Thyroid gland (tissue), 4 donors: ENCODE results near the gene PILRA. TPM values are rescaled to one million over a fixed set of nuclear protein-coding genes. Genes with fewer than 3 reads are reported as not detected.

Experiments
- DNase-seq, 2 donors: peaks; one replicate each; pipeline ENCODE4 v3.0.0-alpha.2; 2019
- H3K27ac ChIP-seq, 3 donors: fragments of 200-600 bp; sonication (generic); 1 replicate in 2 of 3; 2 replicates in 1 of 3; pipeline ENCODE4 v1.5.1; 2016 to 2019; ENCODE audit warnings: mild to moderate bottlenecking in 1 of 3, moderate library complexity in 1 of 3
- H3K27me3 ChIP-seq: fragments of 200-600 bp; sonication (generic); one replicate; pipeline ENCODE4 v1.5.1; 2019
- H3K36me3 ChIP-seq, 2 donors: fragments of 200-600 bp; sonication (generic); one replicate each; pipeline ENCODE4 v1.5.1; 2016 to 2019
- H3K4me1 ChIP-seq, 2 donors: fragments of 200-600 bp; sonication (generic); one replicate each; pipeline ENCODE4 v1.5.1; 2017 to 2019
- H3K4me3 ChIP-seq, 3 donors: fragments of 200-600 bp; sonication (generic); replicated peaks in 1 of 3; 1 replicate in 2 of 3; 2 replicates in 1 of 3; pipeline ENCODE4 v1.5.1; 2016; ENCODE audit warnings: mild to moderate bottlenecking in 1 of 3
- H3K9me3 ChIP-seq: fragments of 200-600 bp; sonication (generic); one replicate; pipeline ENCODE4 v1.5.1; 2017
- POLR2A ChIP-seq, 2 donors: fragments of 450-650 bp; IDR thresholded peaks; one replicate each; pipeline ENCODE4 v1.6.1; 2017; ENCODE audit warnings: antibody characterized with exemption in 2 of 2, mild to moderate bottlenecking in 2 of 2, moderate library complexity in 1 of 2
- WGBS, 2 donors: methylation state at CpG; one replicate each; pipeline ENCODE4 v1.1.5; 2017; 5-methylcytosine and 5-hydroxymethylcytosine counted together
- intact Hi-C: fragments of 100-400 bp; cut with DNase I; formaldehyde crosslinking; loops from one replicate; pipeline ENCODE4 v1.15.1; 2023
- total RNA-seq, 4 donors: library from RNA; depleted of rRNA; stranded (reverse); fragments of >200 nt; gene quantifications; one replicate each; pipeline ENCODE4 v1.2.3, GENCODE V29; 2016
- TF ChIP-seq, protein P1 (sequence below), 6 experiments: fragments of 200-600 bp in 3 of 6; fragments of 450-650 bp in 3 of 6; sonication (generic) in 3 of 6; IDR thresholded peaks; one replicate each; pipeline ENCODE4 v1.5.1; 2016 to 2019; ENCODE audit warnings: antibody characterized with exemption in 6 of 6, mild to moderate bottlenecking in 2 of 6, inconsistent platforms in 1 of 6, moderate library complexity in 1 of 6

Gene PILRA
- total RNA-seq, 4 donors from 2014 or later, result 2.4 to 6.4 (median 4.4) TPM

DNA sequence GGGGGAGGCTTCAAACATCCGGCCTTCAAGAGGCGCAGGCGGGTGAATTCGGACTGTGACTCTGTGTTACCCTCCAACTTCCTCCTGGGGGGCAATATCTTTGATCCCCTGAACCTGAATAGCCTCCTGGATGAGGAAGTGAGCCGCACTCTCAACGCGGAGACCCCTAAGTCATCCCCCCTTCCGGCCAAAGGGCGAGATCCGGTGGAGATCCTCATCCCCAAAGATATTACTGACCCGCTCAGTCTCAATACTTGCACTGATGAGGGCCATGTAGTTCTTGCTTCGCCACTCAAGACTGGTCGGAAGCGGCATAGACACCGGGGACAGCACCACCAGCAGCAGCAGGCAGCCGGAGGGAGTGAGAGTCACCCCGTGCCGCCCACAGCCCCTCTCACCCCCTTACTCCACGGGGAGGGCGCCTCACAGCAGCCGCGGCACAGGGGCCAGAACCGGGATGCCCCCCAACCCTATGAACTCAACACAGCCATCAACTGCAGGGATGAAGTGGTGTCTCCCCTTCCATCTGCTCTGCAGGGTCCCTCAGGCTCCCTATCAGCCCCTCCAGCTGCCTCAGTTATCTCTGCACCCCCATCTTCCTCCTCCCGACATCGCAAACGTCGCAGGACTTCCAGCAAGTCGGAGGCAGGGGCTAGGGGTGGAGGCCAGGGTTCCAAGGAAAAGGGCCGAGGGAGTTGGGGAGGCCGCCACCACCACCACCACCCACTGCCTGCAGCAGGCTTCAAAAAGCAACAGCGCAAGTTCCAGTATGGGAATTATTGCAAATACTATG lies 57.4 kb downstream of the PILRA start:
- peak; percentile 47 to 49 for DNase-seq
- 19% methylated on average over 24 to 27 of the region's 31 CpGs for WGBS, 2 donors

DNA sequence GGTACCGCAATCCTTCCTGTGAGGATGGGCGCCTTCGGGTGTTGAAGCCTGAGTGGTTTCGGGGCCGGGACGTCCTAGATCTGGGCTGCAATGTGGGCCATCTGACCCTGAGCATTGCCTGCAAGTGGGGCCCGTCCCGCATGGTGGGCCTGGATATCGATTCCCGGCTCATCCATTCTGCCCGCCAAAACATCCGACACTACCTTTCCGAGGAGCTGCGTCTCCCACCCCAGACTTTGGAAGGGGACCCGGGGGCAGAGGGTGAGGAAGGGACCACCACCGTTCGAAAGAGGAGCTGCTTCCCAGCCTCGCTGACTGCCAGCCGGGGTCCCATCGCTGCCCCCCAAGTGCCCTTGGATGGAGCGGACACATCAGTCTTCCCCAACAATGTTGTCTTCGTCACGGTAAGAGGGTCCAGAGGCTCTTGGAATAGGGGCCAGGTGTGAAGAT lies 58.0 kb downstream of the PILRA start:
- no peaks in the 10 kb centered on the region for H3K27me3 ChIP-seq
- no peak for TF ChIP-seq POLR2A (IDR thresholded peaks at IDR 0.05)
- TF ChIP-seq, protein P1, sequence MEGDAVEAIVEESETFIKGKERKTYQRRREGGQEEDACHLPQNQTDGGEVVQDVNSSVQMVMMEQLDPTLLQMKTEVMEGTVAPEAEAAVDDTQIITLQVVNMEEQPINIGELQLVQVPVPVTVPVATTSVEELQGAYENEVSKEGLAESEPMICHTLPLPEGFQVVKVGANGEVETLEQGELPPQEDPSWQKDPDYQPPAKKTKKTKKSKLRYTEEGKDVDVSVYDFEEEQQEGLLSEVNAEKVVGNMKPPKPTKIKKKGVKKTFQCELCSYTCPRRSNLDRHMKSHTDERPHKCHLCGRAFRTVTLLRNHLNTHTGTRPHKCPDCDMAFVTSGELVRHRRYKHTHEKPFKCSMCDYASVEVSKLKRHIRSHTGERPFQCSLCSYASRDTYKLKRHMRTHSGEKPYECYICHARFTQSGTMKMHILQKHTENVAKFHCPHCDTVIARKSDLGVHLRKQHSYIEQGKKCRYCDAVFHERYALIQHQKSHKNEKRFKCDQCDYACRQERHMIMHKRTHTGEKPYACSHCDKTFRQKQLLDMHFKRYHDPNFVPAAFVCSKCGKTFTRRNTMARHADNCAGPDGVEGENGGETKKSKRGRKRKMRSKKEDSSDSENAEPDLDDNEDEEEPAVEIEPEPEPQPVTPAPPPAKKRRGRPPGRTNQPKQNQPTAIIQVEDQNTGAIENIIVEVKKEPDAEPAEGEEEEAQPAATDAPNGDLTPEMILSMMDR (IDR thresholded peaks at IDR 0.05), result no peak
- peaks cover 17 to 20% of the 10 kb centered on the region in 2 donors for H3K36me3 ChIP-seq
- no peak overlapping the region for H3K4me3 ChIP-seq
- peak overlapping the region; percentile 5 to 99 (median 99) for H3K27ac ChIP-seq
- peaks cover 39 to 57% of the 10 kb centered on the region in 2 donors for H3K4me1 ChIP-seq
- 80 to 81% methylated on average over 17 to 20 of the region's 23 CpGs for WGBS, 2 donors
- DNase-seq, result no peak
- intact Hi-C loops, result no loop called here
- no peaks in the 10 kb centered on the region for H3K9me3 ChIP-seq

More for the DNA sequence above, 57.4 kb downstream of the PILRA start:
- H3K4me1 ChIP-seq, result peaks cover 39 to 57% of the 10 kb centered on the region in 2 donors
- H3K27me3 ChIP-seq, result no peaks in the 10 kb centered on the region
- H3K27ac ChIP-seq, result peak overlapping the region; percentile 99 to 100 (median 99)
- no peak for TF ChIP-seq POLR2A (IDR thresholded peaks at IDR 0.05)
- TF ChIP-seq, protein P1 (IDR thresholded peaks at IDR 0.05), result no peak
- peak overlapping the region; percentile 36 to 89 (median 88) for H3K4me3 ChIP-seq
- no peaks in the 10 kb centered on the region for H3K9me3 ChIP-seq
- H3K36me3 ChIP-seq, result peaks cover 17 to 20% of the 10 kb centered on the region in 2 donors
- intact Hi-C loops, result no loop called here

DNA sequence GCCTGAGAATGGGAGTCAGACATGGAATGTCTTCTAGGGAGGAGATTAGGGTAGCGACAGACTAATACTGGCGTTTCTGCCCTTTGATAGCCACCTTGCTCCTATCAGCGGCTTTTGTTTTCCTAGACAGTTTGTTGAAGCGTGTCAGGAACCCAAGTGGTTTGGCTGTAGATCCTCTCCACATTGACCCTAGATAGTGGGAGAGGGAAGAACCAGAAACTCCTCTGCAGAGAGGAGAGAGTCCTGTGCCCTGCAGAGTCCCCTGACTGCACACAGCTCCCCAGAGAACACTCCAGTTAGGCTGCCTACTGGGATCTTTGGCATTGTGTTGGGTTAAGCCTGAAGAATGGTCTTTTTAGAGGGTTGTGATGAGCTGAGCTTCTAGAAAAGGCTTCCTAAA lies 58.8 kb downstream of the PILRA start:
- Histone ChIP-seq H3K4me3 (no peak overlapping the region), H3K9me3 (no peaks in the 10 kb centered on the region), H3K27ac (peak overlapping the region; percentile 9 to 99 (median 99)), H3K4me1 (peaks cover 39 to 61% of the 10 kb centered on the region in 2 donors), H3K36me3 (peaks cover 17 to 20% of the 10 kb centered on the region in 2 donors), H3K27me3 (no peaks in the 10 kb centered on the region)
- TF ChIP-seq, protein P1 (IDR thresholded peaks at IDR 0.05), result no peak
- peak in 1 of 2 donors; percentile 55 for TF ChIP-seq POLR2A (IDR thresholded peaks at IDR 0.05)
- intact Hi-C loops, result no loop called here
- peak; percentile 64 for DNase-seq
- WGBS, 2 donors, result 46 to 48% methylated on average over 3 to 4 of the region's 4 CpGs

DNA sequence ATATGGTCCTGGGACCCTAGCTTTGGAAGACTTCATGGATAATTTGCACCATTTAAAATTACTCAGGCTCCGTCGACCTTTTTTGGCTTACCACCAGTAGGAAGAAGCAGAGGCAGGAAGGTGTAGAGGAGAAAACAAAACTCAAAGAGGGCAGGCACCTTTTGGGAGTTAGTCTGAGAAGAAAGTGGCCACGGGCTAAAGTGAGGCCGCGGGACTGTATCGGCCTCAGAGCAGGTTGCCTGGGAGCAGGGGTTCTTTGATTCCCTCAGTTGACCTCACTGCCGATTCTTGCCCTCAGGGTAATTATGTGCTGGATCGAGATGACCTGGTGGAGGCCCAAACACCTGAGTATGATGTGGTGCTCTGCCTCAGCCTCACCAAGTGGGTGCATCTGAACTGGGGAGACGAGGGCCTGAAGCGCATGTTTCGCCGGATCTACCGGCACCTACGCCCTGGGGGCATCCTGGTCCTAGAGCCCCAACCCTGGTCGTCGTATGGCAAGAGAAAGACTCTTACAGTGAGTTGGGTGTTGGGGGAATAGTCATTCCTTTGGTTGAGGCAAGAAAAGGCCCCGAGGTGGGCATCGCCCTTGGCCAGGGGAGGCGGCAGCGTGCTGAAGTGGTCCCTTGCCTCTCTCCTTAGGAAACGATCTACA lies 59.5 kb downstream of the PILRA start:
- Histone ChIP-seq H3K36me3 (peaks cover 17 to 20% of the 10 kb centered on the region in 2 donors), H3K4me1 (peaks cover 38 to 61% of the 10 kb centered on the region in 2 donors), H3K4me3 (no peak overlapping the region), H3K27me3 (no peaks in the 10 kb centered on the region), H3K27ac (peak overlapping the region; percentile 9 to 99 (median 77)), H3K9me3 (no peaks in the 10 kb centered on the region)
- WGBS, 2 donors, result 74 to 78% methylated on average over 18 to 21 of the region's 21 CpGs
- intact Hi-C loops, result no loop called here
- no peak for DNase-seq
- TF ChIP-seq, protein P1 (IDR thresholded peaks at IDR 0.05), result no peak
- no peak for TF ChIP-seq POLR2A (IDR thresholded peaks at IDR 0.05)

DNA sequence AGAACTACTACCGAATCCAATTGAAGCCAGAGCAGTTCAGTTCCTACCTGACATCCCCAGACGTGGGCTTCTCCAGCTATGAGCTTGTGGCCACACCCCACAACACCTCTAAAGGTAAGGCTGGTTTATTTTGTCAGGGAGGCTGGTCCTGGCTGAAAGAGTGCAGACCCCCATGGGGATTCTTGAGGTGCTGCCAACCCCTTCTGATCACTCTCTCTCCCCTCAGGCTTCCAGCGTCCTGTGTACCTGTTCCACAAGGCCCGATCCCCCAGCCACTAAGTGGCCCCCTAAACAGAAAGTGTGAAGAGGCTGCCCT lies 59.9 kb downstream of the PILRA start:
- peaks cover 35 to 57% of the 10 kb centered on the region in 2 donors for H3K4me1 ChIP-seq
- 66 to 71% methylated on average over 3 to 4 of the region's 4 CpGs for WGBS, 2 donors
- H3K9me3 ChIP-seq, result no peaks in the 10 kb centered on the region
- no peak overlapping the region for H3K4me3 ChIP-seq
- no peak for DNase-seq
- intact Hi-C loops, result no loop called here
- H3K27me3 ChIP-seq, result no peaks in the 10 kb centered on the region
- TF ChIP-seq, protein P1 (IDR thresholded peaks at IDR 0.05), result no peak
- no peak for TF ChIP-seq POLR2A (IDR thresholded peaks at IDR 0.05)
- H3K27ac ChIP-seq, result peak overlapping the region in 2 of 3 donors; percentile 77 to 99
- peaks cover 17 to 20% of the 10 kb centered on the region in 2 donors for H3K36me3 ChIP-seq
